ENCODE measurements around the gene MISP3.

DNA sequence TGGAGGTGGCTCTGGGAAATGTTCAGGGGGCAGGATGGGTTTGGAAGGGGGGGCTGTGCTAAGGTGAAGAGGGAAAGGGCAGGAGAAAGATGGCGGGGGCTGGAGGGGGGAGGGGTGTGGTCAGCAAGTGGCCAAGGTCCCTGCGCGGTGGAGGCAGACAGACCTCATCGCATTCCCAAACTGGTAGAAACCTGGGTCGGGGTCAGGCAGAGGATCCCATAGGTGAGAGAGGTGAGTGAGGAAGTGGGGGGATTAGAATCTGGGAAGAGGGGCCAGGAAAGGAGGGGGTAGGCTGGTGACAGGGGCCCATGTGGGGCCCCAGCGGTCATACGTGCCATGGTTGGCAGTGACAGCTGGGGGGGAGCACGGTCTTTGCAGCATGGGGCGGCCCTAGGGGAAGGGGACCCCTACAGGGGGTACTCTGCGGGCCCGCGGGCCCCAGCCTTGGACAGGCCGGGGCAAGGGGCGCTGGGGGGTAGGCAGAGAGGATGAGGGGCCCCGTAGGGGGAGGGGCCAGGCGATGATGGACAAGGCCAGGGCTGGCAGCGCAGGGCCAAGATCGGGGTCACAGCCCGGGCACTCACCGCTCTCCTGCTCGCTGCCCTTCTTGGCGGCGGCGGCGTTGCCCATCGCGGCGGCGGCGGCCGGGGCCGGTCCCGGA, 44.5 kb downstream of the MISP3 start:
- TF ChIP-seq POLR2A (IDR thresholded peaks at IDR 0.05; ENCODE audit: low read depth, low read length) (no peak), TAF1 (IDR thresholded peaks at IDR 0.05; ENCODE audit: borderline replicate concordance, low read depth, low read length) (no peak)

Measured in GM12892 (cell line).